ENCODE measurements around the gene KLHL18. TPM values are rescaled to one million over a fixed set of nuclear protein-coding genes. Genes with fewer than 3 reads are reported as not detected.

The KLHL18 gene
- total RNA-seq, 6 experiments from 2014 or later: 4.3 to 11.4 (median 8.1) TPM

DNA sequence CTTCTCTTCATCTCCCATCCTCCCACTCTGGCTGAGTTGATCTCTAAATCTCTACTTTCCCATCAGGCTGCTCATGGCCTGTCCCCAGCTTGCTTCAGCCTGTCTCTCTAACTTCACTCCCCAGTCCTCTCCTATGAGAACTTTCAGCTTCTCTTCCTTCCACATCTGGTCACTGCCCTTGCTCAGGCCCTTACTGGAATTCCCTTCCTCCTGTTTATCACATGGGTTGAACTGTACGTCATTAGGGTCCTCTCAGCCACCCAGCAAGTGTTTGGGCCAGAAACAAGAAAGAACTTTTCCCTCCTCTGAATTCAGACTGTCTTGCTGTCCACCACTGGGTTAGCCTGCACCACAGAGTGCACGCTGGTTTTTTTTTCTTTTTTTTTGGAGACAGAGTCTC, 103.1 kb downstream of the KLHL18 start:
- Histone ChIP-seq H3K36me3 (no peaks in the 10 kb centered on the region), H3K4me3 (no peak overlapping the region), H3K27ac (no peak overlapping the region), H3K9me3 (no peaks in the 10 kb centered on the region), H3K27me3 (no peaks in the 10 kb centered on the region), H3K4me1 (peaks cover 0 to 22% (median 11%) of the 10 kb centered on the region in 4 donors)
- no peak for ATAC-seq
- TF ChIP-seq, protein P1, sequence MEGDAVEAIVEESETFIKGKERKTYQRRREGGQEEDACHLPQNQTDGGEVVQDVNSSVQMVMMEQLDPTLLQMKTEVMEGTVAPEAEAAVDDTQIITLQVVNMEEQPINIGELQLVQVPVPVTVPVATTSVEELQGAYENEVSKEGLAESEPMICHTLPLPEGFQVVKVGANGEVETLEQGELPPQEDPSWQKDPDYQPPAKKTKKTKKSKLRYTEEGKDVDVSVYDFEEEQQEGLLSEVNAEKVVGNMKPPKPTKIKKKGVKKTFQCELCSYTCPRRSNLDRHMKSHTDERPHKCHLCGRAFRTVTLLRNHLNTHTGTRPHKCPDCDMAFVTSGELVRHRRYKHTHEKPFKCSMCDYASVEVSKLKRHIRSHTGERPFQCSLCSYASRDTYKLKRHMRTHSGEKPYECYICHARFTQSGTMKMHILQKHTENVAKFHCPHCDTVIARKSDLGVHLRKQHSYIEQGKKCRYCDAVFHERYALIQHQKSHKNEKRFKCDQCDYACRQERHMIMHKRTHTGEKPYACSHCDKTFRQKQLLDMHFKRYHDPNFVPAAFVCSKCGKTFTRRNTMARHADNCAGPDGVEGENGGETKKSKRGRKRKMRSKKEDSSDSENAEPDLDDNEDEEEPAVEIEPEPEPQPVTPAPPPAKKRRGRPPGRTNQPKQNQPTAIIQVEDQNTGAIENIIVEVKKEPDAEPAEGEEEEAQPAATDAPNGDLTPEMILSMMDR (IDR thresholded peaks at IDR 0.05): no peak
- no peak for TF ChIP-seq POLR2A (IDR thresholded peaks at IDR 0.05)
- 78% methylated on average over 2 of the region's 2 CpGs for WGBS (ENCODE audit: insufficient coverage, low coverage, low lambda C conversion rate, missing lambda C conversion rate)
- intact Hi-C loops (cut with DNase I): no loop called here
- no peak for DNase-seq

DNA sequence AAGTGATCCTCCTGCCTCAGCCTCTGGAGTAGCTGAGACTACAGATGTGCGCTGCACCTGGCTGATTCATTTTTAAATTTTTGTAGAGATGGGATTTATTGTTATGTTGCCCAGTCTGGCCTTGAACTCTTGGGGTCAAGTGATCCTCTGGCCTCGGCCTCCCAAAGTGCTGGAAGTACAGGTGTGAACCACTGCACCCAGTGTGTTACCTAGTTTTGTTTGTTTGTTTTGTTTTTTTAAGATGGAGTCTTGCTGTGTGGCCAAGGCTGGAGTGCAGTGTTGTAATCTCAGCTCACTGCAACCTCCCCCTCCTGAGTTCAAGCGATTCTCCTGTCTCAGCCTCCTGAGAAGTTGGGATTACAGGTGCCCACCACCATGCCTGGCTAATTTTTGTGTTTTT, 110.2 kb downstream of the KLHL18 start:
- intact Hi-C loops (cut with DNase I): no loop called here
- Histone ChIP-seq H3K36me3 (peaks cover 0 to 12% (median 0%) of the 10 kb centered on the region in 4 donors), H3K9me3 (no peaks in the 10 kb centered on the region), H3K4me3 (no peak overlapping the region), H3K27me3 (no peaks in the 10 kb centered on the region), H3K27ac (no peak overlapping the region), H3K4me1 (peaks cover 0 to 14% (median 0%) of the 10 kb centered on the region in 4 donors)
- no peak for ATAC-seq
- TF ChIP-seq, protein P1 (IDR thresholded peaks at IDR 0.05): no peak
- no peak for TF ChIP-seq POLR2A (IDR thresholded peaks at IDR 0.05)
- WGBS (ENCODE audit: insufficient coverage, low coverage, low lambda C conversion rate, missing lambda C conversion rate): 76% methylated on average over 3 of the region's 3 CpGs
- no peak for DNase-seq

- H3K9me3 ChIP-seq: no peaks in the 10 kb centered on the region
- intact Hi-C loops (cut with DNase I): no loop called here
- TF ChIP-seq, protein P1 (IDR thresholded peaks at IDR 0.05): no peak
- TF ChIP-seq POLR2A (IDR thresholded peaks at IDR 0.05): no peak
- H3K27ac ChIP-seq: no peak overlapping the region
- no peak overlapping the region for H3K4me3 ChIP-seq
- H3K36me3 ChIP-seq: peaks cover 0 to 12% (median 0%) of the 10 kb centered on the region in 4 donors
- H3K4me1 ChIP-seq: peaks cover 0 to 20% (median 0%) of the 10 kb centered on the region in 4 donors
- DNase-seq (no peak), ATAC-seq (peak; percentile 21 to 44 (median 30))
- no peaks in the 10 kb centered on the region for H3K27me3 ChIP-seq
- 23% methylated on average over 6 of the region's 8 CpGs for WGBS (ENCODE audit: insufficient coverage, low coverage, low lambda C conversion rate, missing lambda C conversion rate)
These were observed 111.6 kb downstream of the KLHL18 start for GRCh38 chr3:47394140-47394870.

GRCh38 chr3:47394881-47395280, 112.1 kb downstream of the KLHL18 start:
- Histone ChIP-seq H3K27me3 (no peaks in the 10 kb centered on the region), H3K4me3 (no peak overlapping the region), H3K4me1 (peaks cover 0 to 20% (median 0%) of the 10 kb centered on the region in 4 donors), H3K36me3 (peaks cover 0 to 12% (median 0%) of the 10 kb centered on the region in 4 donors), H3K9me3 (no peaks in the 10 kb centered on the region), H3K27ac (no peak overlapping the region)
- DNase-seq (no peak), ATAC-seq (peak in 1 of 4 donors; percentile 10)
- 83% methylated on average over 3 of the region's 3 CpGs for WGBS (ENCODE audit: insufficient coverage, low coverage, low lambda C conversion rate, missing lambda C conversion rate)
- TF ChIP-seq, protein P1 (IDR thresholded peaks at IDR 0.05): no peak
- no peak for TF ChIP-seq POLR2A (IDR thresholded peaks at IDR 0.05)
- intact Hi-C loops (cut with DNase I): no loop called here

Small RNA genes within 50 kb of the gene (small RNA-seq; reads per million reads assigned to genes)
- gene SNORD13P3: 0 reads per million in 2 experiments

Other genes with a start within 250 kb of the KLHL18 start
- gene SETD2, start 118.8 kb upstream of the KLHL18 start, total RNA-seq: 10 to 100 TPM; 20.3 to 27.0 (median 21.9) TPM
- 1 to 10 TPM; 2.1 to 4.7 (median 3.2) TPM for gene KIF9, start 145 bp upstream of the KLHL18 start, total RNA-seq
- gene PTPN23, start 98.1 kb downstream of the KLHL18 start, total RNA-seq: 10 to 100 TPM; 14.9 to 25.8 (median 16.9) TPM
- gene SCAP, start 193.0 kb downstream of the KLHL18 start, total RNA-seq: 10 to 100 TPM; 48.8 to 85.1 (median 78.9) TPM
- 10 to 100 TPM; 10.1 to 18.1 (median 13.9) TPM for gene ELP6, start 230.8 kb downstream of the KLHL18 start, total RNA-seq